Mesothelial cell of epicardium (in vitro differentiated cells): ENCODE measurements around the gene GDE1. TPM values are rescaled to one million over a fixed set of nuclear protein-coding genes. Genes with fewer than 3 reads are reported as not detected.

Experiments
- DNase-seq, 2 experiments: peaks; one replicate each; pipeline ENCODE4 v3.0.0; 2021; ENCODE audit warnings: low spot score in 2 of 2; ENCODE audit not compliant: unreplicated experiment in 2 of 2
- H3K27ac Mint-ChIP-seq: 2 replicates; pipeline ENCODE4 v1.8.0; 2021; ENCODE audit warnings: mixed read lengths
- H3K27me3 Mint-ChIP-seq: 2 replicates; pipeline ENCODE4 v1.8.0; 2021; ENCODE audit warnings: low read depth, mixed read lengths
- H3K36me3 Mint-ChIP-seq: 2 replicates; pipeline ENCODE4 v1.8.0; 2021; ENCODE audit warnings: mixed read lengths
- H3K4me1 Mint-ChIP-seq: 2 replicates; pipeline ENCODE4 v1.8.0; 2021; ENCODE audit warnings: mixed read lengths
- H3K4me3 Mint-ChIP-seq: 2 replicates; pipeline ENCODE4 v1.8.0; 2021; ENCODE audit warnings: mild to moderate bottlenecking, moderate library complexity, mixed read lengths
- H3K9me3 Mint-ChIP-seq: 2 replicates; pipeline ENCODE4 v1.8.0; 2021; ENCODE audit warnings: mixed read lengths
- total RNA-seq: library from RNA; stranded (reverse); gene quantifications from 3 replicates; pipeline ENCODE4 v1.2.1, GENCODE V29; 2021
- TF ChIP-seq, protein P1 (sequence below): fragments of 200-600 bp; sonication (generic); IDR thresholded peaks from one replicate; pipeline ENCODE4 v1.5.0; 2021; ENCODE audit warnings: antibody characterized with exemption; ENCODE audit not compliant: unreplicated experiment

The GDE1 gene
- total RNA-seq, 1 donor from 2014 or later: 42.7 TPM

DNA sequence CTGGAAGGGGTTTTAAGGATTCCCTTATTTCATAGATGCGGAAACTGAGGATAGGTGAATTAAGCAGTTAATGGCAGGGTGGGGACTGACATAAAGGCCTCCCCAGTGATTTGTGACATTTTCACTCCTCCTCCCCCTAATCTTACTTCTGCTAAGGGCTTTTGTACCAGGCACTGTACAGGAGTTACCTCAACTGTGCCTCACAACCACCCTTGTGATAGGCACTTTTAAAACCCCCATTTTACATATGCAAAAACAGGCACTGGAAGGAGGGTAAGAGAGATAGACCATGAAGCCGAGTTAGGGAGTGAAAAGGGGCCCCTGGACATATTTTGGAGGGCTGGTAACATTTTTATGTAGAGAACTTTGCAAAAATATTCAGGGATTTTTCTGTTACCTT, 862 bp upstream of the GDE1 start:
- H3K36me3 Mint-ChIP-seq: peaks cover 2% of the 10 kb centered on the region
- TF ChIP-seq, protein P1, sequence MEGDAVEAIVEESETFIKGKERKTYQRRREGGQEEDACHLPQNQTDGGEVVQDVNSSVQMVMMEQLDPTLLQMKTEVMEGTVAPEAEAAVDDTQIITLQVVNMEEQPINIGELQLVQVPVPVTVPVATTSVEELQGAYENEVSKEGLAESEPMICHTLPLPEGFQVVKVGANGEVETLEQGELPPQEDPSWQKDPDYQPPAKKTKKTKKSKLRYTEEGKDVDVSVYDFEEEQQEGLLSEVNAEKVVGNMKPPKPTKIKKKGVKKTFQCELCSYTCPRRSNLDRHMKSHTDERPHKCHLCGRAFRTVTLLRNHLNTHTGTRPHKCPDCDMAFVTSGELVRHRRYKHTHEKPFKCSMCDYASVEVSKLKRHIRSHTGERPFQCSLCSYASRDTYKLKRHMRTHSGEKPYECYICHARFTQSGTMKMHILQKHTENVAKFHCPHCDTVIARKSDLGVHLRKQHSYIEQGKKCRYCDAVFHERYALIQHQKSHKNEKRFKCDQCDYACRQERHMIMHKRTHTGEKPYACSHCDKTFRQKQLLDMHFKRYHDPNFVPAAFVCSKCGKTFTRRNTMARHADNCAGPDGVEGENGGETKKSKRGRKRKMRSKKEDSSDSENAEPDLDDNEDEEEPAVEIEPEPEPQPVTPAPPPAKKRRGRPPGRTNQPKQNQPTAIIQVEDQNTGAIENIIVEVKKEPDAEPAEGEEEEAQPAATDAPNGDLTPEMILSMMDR: no peak
- peaks cover 44% of the 10 kb centered on the region for H3K4me1 Mint-ChIP-seq
- H3K27ac Mint-ChIP-seq: no peak overlapping the region
- no peak overlapping the region for H3K4me3 Mint-ChIP-seq
- DNase-seq: no peak
- H3K9me3 Mint-ChIP-seq: no peaks in the 10 kb centered on the region
- no peaks in the 10 kb centered on the region for H3K27me3 Mint-ChIP-seq

DNA sequence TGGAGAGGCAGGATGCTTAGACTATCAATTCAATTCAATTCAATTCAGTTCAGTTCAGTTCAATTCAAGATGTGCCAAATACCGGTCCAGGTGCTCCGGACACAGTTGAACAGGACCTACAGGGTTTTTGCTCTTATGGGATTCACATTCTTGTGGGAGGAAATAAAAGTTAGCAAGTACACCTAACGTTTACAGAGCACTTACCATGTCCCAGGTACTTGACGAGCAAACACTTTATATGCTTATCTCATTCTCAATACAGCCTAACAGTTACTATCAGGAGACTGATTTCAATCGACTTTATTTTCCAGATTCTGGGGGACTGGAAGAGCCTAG, 467 bp upstream of the GDE1 start:
- peak overlapping the region; percentile 92 for H3K4me3 Mint-ChIP-seq
- peak overlapping the region; percentile 95 for H3K27ac Mint-ChIP-seq
- TF ChIP-seq, protein P1: no peak
- peaks cover 2% of the 10 kb centered on the region for H3K36me3 Mint-ChIP-seq
- no peaks in the 10 kb centered on the region for H3K27me3 Mint-ChIP-seq
- no peak for DNase-seq
- H3K9me3 Mint-ChIP-seq: no peaks in the 10 kb centered on the region
- H3K4me1 Mint-ChIP-seq: peaks cover 45% of the 10 kb centered on the region

DNA sequence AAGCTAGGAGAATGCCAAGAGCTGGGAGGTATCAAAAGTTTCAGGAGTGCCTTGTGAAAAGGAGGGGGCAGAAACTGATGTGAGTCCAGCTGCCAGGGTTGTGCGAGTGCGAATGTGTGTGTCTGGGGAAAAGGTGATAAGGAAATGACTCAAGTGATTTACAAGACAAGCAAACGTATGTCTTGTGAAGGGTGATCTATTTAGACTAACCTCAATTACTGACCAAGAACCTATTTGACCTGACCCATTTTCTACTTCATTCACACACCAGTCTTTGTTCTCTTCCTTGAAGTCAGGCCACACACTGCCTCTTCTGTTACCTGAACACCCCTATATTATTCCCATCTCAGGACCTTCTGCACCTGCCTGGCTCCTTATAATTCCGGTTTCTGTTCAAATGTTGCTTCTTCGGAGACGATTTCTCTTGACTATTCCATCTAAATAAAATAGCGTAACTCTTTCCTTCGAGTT, 1.0 kb downstream of the GDE1 start:
- Mint-ChIP-seq H3K36me3 (peaks cover 10% of the 10 kb centered on the region), H3K27ac (peak overlapping the region; percentile 95), H3K4me1 (peaks cover 45% of the 10 kb centered on the region), H3K27me3 (no peaks in the 10 kb centered on the region), H3K9me3 (no peaks in the 10 kb centered on the region), H3K4me3 (peak overlapping the region; percentile 92)
- TF ChIP-seq, protein P1: no peak
- no peak for DNase-seq

DNA sequence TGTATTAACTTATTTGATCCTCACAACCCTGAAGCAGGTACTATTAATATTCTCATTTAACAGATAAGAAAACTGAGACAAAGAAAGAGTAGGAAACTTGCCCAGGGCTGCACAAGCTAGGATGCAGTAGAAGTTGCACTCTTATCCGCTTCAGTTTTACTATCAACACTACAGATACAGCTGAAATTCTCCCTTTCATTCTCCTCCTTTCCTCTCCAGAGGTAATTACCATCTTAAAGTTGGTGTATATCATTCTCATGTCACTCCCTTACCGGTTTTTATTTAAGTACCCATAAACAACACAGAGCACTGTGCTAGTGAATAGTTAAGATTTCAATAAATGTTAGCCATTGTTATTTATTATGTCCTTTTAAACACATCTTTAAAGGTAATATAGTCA, 3.5 kb downstream of the GDE1 start:
- Mint-ChIP-seq H3K27ac (no peak overlapping the region), H3K27me3 (no peaks in the 10 kb centered on the region), H3K36me3 (peaks cover 25% of the 10 kb centered on the region), H3K4me3 (no peak overlapping the region), H3K4me1 (peaks cover 32% of the 10 kb centered on the region), H3K9me3 (peaks cover 3% of the 10 kb centered on the region)
- TF ChIP-seq, protein P1: no peak
- DNase-seq: no peak

DNA sequence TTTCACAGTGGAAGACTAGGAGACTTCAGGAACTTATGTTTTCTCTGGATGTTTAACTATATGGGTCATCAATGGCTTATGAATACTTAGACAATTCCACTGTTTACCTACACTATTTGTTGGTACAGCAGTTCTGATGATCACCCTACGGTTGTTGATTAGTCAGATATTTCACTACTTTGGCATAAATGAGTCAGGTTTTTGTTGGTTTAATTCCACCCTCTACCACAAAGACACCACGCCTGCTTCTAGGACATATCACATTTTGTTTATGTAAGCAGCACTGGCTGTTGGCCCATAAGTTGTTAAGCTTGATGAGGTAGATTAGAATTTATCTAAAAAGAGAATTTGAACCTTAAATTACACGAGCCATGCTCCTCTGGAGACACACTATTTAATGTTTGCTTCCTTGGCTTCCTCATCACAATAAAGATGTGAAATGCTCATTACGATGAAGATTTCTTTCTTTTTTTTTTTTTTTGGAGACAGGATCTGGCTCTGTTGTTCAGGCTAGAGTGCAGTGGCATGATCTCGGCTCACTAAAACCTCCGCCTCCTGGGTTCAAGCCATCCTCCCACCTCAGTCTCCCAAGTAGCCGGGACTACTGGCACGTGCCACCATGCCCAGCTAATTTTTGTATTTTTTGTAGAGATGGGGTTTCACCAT, 4.3 kb downstream of the GDE1 start:
- TF ChIP-seq, protein P1: no peak
- no peak overlapping the region for H3K27ac Mint-ChIP-seq
- H3K9me3 Mint-ChIP-seq: peaks cover 12% of the 10 kb centered on the region
- no peak for DNase-seq
- no peaks in the 10 kb centered on the region for H3K27me3 Mint-ChIP-seq
- no peak overlapping the region for H3K4me3 Mint-ChIP-seq
- H3K36me3 Mint-ChIP-seq: peaks cover 34% of the 10 kb centered on the region
- peaks cover 32% of the 10 kb centered on the region for H3K4me1 Mint-ChIP-seq
